HepG2 (cell line): ENCODE data around the gene PIM3. TPM values are rescaled to one million over a fixed set of nuclear protein-coding genes. Genes with fewer than 3 reads are reported as not detected.

Source experiments
- FUBP1 ChIP-seq: sonication (generic); formaldehyde crosslinking; IDR thresholded peaks from 2 replicates; pipeline ENCODE4 v1.5.1; 2020; ENCODE audit warnings: missing genetic modification reagents, mild to moderate bottlenecking, borderline replicate concordance
- HOMEZ ChIP-seq: IDR thresholded peaks from 2 replicates; pipeline ENCODE4 v1.6.1; 2016; ENCODE audit warnings: low read depth
- KDM5B ChIP-seq: sonication (generic); formaldehyde crosslinking; IDR thresholded peaks from 2 replicates; pipeline ENCODE4 v1.4.0; 2020; ENCODE audit warnings: missing genetic modification reagents, mild to moderate bottlenecking, borderline replicate concordance
- MATR3 ChIP-seq: sonication (generic); formaldehyde crosslinking; IDR thresholded peaks from 2 replicates; pipeline ENCODE4 v1.4.0; 2020; ENCODE audit warnings: missing genetic modification reagents
- NAIF1 ChIP-seq: sonication (generic); formaldehyde crosslinking; IDR thresholded peaks from 2 replicates; pipeline ENCODE4 v1.5.0; 2020; ENCODE audit warnings: mild to moderate bottlenecking, missing genetic modification reagents, borderline replicate concordance
- PITX1 ChIP-seq: sonication (generic); formaldehyde crosslinking; IDR thresholded peaks from 2 replicates; pipeline ENCODE4 v1.5.1; 2020; ENCODE audit warnings: mild to moderate bottlenecking, missing genetic modification reagents
- TFDP2 ChIP-seq: sonication (generic); formaldehyde crosslinking; IDR thresholded peaks from 2 replicates; pipeline ENCODE4 v1.4.0; 2020; ENCODE audit warnings: missing genetic modification reagents
- XBP1 ChIP-seq: sonication (generic); formaldehyde crosslinking; IDR thresholded peaks from 2 replicates; pipeline ENCODE4 v1.5.0; 2020; ENCODE audit warnings: missing genetic modification reagents
- ZBED4 ChIP-seq: sonication (generic); formaldehyde crosslinking; IDR thresholded peaks from 2 replicates; pipeline ENCODE4 v1.4.0; 2020; ENCODE audit warnings: missing genetic modification reagents, borderline replicate concordance
- ZBTB33 ChIP-seq: sonication (generic); formaldehyde crosslinking; IDR thresholded peaks from 2 replicates; pipeline ENCODE4 v1.4.0; 2020; ENCODE audit warnings: missing genetic modification reagents
- ZNF253 ChIP-seq: sonication (generic); formaldehyde crosslinking; IDR thresholded peaks from 2 replicates; pipeline ENCODE4 v1.8.0; 2022; ENCODE audit warnings: mild to moderate bottlenecking, missing genetic modification reagents, borderline replicate concordance
- ZNF263 ChIP-seq: sonication (generic); formaldehyde crosslinking; IDR thresholded peaks from 2 replicates; pipeline ENCODE4 v1.4.0; 2020; ENCODE audit warnings: missing genetic modification reagents
- ZNF550 ChIP-seq: sonication (generic); formaldehyde crosslinking; IDR thresholded peaks from 2 replicates; pipeline ENCODE4 v1.4.0; 2020; ENCODE audit warnings: mild to moderate bottlenecking, missing genetic modification reagents, borderline replicate concordance
- ZNF639 ChIP-seq: conservative IDR thresholded peaks from 2 replicates; pipeline ENCODE4 v1.6.1; 2018; ENCODE audit warnings: missing genetic modification reagents
- polyA plus RNA-seq, 8 experiments: library from polyadenylated mRNA; depleted of rRNA in 3 of 8; stranded (reverse) in 7 of 8; unstranded in 1 of 8; fragments of >200 nt; fragmentation: Illumina TruSeq in 4 of 8; extraction: Trizol in 4 of 8; gene quantifications; 2 replicates each; pipeline versions ENCODE4 v1.2.1 to v1.2.3, GENCODE V29; 2011 to 2016; ENCODE audit warnings: low read depth in 4 of 8, missing spikeins in 1 of 8, mixed read lengths in 1 of 8; ENCODE audit not compliant: insufficient read depth in 1 of 8
- total RNA-seq, 5 experiments: library from RNA; depleted of rRNA; stranded (reverse); fragments of >200 nt; fragmentation: Illumina TruSeq; extraction: Trizol; gene quantifications; 2 replicates each; pipeline ENCODE4 v1.2.3, GENCODE V29; 2016; ENCODE audit warnings: low read depth in 1 of 5

Gene PIM3
- total and polyA plus RNA-seq, 2 of the 13 experiments (the other 11 are each of a cell fraction or from before 2014, with no cell fraction given): 21.6 to 31.2 TPM

- TF ChIP-seq ZBED4 (CRISPR knock-in tag): peak; percentile 68
- TF ChIP-seq ZNF263: no peak; the same call in 1 of the 2 replicates
- TF ChIP-seq ZNF550: no peak
- no peak; the same call in 1 of the 2 replicates for TF ChIP-seq HOMEZ (CRISPR knock-in tag)
- peak; percentile 71 for TF ChIP-seq ZNF639 (CRISPR knock-in tag)
- TF ChIP-seq FUBP1 (CRISPR knock-in tag): no peak
- TF ChIP-seq XBP1 (CRISPR knock-in tag): 0 out of 2 replicates have a peak, but pooled peaks have one; percentile 32
- TF ChIP-seq TFDP2: peak; percentile 70
- TF ChIP-seq PITX1: no peak
- TF ChIP-seq NAIF1: no peak
- TF ChIP-seq ZNF253 (CRISPR knock-in tag): no peak
- no peak for TF ChIP-seq MATR3 (CRISPR knock-in tag)
- TF ChIP-seq ZBTB33 (CRISPR knock-in tag): no peak
- TF ChIP-seq KDM5B (CRISPR knock-in tag): peak; percentile 36; the same call in 1 of the 2 replicates
Measured at GRCh38 chr22:49948958-49949913, 11.3 kb upstream of the PIM3 start (continued).
